ENCODE results near the gene PRELID1. TPM values are rescaled to one million over a fixed set of nuclear protein-coding genes. Genes with fewer than 3 reads are reported as not detected.
"Not testable (repeated sequence)": the region's sequence is repeated elsewhere in the genome, so short reads cannot be mapped to it uniquely, and the experiment has no call there.

PRELID1 gene
- total RNA-seq, 1 experiment from 2014 or later: 112 TPM

- Histone ChIP-seq H4K20me1 (ENCODE audit: insufficient read depth, low read depth, low read length) (peaks cover 26% of the 10 kb centered on the region), H3K79me2 (ENCODE audit: low read length) (peaks cover 36% of the 10 kb centered on the region), H3K9me3 (ENCODE audit: low read length) (no peaks in the 10 kb centered on the region), H3K27me3 (ENCODE audit: low read length) (no peaks in the 10 kb centered on the region), H3K36me3 (ENCODE audit: insufficient read depth, low read length) (peaks cover 19% of the 10 kb centered on the region; the same call in 1 of the 2 replicates), H3K9me2 (replicated peaks; ENCODE audit: insufficient read depth, low read length) (no peaks in the 10 kb centered on the region), H3K4me3 (ENCODE audit: low read length) (peak overlapping the region; percentile 86; the same call in 1 of the 2 replicates), H3K9ac (ENCODE audit: low read length) (peak overlapping the region; percentile 83; the same call in 1 of the 2 replicates), H3K4me2 (ENCODE audit: low read depth, low read length, poor library complexity, severe bottlenecking) (peak overlapping the region; percentile 97), H3K4me1 (ENCODE audit: low read length) (peaks cover 73% of the 10 kb centered on the region), H3K27ac (ENCODE audit: low read length) (peak overlapping the region; percentile 1; the same call in 1 of the 2 replicates), H2AFZ (ENCODE audit: low read length) (no peak overlapping the region)
- DNase-seq: no peak
These were observed 2.0 kb upstream of the PRELID1 start for GRCh38 chr5:177301503-177302165.

GRCh38 chr5:177302354-177303110, 1.1 kb upstream of the PRELID1 start:
- Histone ChIP-seq H3K79me2 (ENCODE audit: low read length) (peaks cover 36% of the 10 kb centered on the region), H3K27me3 (ENCODE audit: low read length) (no peaks in the 10 kb centered on the region), H3K36me3 (ENCODE audit: insufficient read depth, low read length) (peaks cover 19% of the 10 kb centered on the region; the same call in 1 of the 2 replicates), H3K4me3 (ENCODE audit: low read length) (peak overlapping the region; percentile 86), H3K9ac (ENCODE audit: low read length) (peak overlapping the region; percentile 83), H3K9me2 (replicated peaks; ENCODE audit: insufficient read depth, low read length) (no peaks in the 10 kb centered on the region), H2AFZ (ENCODE audit: low read length) (no peak overlapping the region), H3K4me2 (ENCODE audit: low read depth, low read length, poor library complexity, severe bottlenecking) (peak overlapping the region; percentile 97), H3K9me3 (ENCODE audit: low read length) (no peaks in the 10 kb centered on the region), H3K4me1 (ENCODE audit: low read length) (peaks cover 64% of the 10 kb centered on the region), H3K27ac (ENCODE audit: low read length) (no peak overlapping the region; the same call in 1 of the 2 replicates), H4K20me1 (ENCODE audit: insufficient read depth, low read depth, low read length) (peaks cover 26% of the 10 kb centered on the region)
- peak; percentile 53 for DNase-seq

- Histone ChIP-seq H3K27ac (ENCODE audit: low read length) (peak overlapping the region; percentile 18; the same call in 1 of the 2 replicates), H4K20me1 (ENCODE audit: insufficient read depth, low read depth, low read length) (peaks cover 16% of the 10 kb centered on the region), H2AFZ (ENCODE audit: low read length) (no peak overlapping the region), H3K9ac (ENCODE audit: low read length) (peak overlapping the region; percentile 83), H3K27me3 (ENCODE audit: low read length) (no peaks in the 10 kb centered on the region), H3K4me3 (ENCODE audit: low read length) (peak overlapping the region; percentile 86), H3K9me2 (replicated peaks; ENCODE audit: insufficient read depth, low read length) (no peaks in the 10 kb centered on the region), H3K36me3 (ENCODE audit: insufficient read depth, low read length) (peaks cover 13% of the 10 kb centered on the region; the same call in 1 of the 2 replicates), H3K79me2 (ENCODE audit: low read length) (peaks cover 30% of the 10 kb centered on the region), H3K9me3 (ENCODE audit: low read length) (no peaks in the 10 kb centered on the region), H3K4me2 (ENCODE audit: low read depth, low read length, poor library complexity, severe bottlenecking) (peak overlapping the region; percentile 97), H3K4me1 (ENCODE audit: low read length) (peaks cover 50% of the 10 kb centered on the region)
- no peak for DNase-seq
These were observed 359 bp downstream of the PRELID1 start for GRCh38 chr5:177303925-177304391.

GRCh38 chr5:177304392-177305119, 957 bp downstream of the PRELID1 start:
- H3K4me1 ChIP-seq (ENCODE audit: low read length): peaks cover 45% of the 10 kb centered on the region
- H3K79me2 ChIP-seq (ENCODE audit: low read length): peaks cover 30% of the 10 kb centered on the region
- H2AFZ ChIP-seq (ENCODE audit: low read length): no peak overlapping the region
- peak overlapping the region; percentile 18; the same call in 1 of the 2 replicates for H3K27ac ChIP-seq (ENCODE audit: low read length)
- H4K20me1 ChIP-seq (ENCODE audit: insufficient read depth, low read depth, low read length): peaks cover 12% of the 10 kb centered on the region
- H3K9me2 ChIP-seq (replicated peaks; ENCODE audit: insufficient read depth, low read length): no peaks in the 10 kb centered on the region
- peak overlapping the region; percentile 83 for H3K9ac ChIP-seq (ENCODE audit: low read length)
- no peaks in the 10 kb centered on the region for H3K9me3 ChIP-seq (ENCODE audit: low read length)
- DNase-seq: peak; percentile 56
- H3K36me3 ChIP-seq (ENCODE audit: insufficient read depth, low read length): peaks cover 13% of the 10 kb centered on the region; the same call in 1 of the 2 replicates
- no peaks in the 10 kb centered on the region for H3K27me3 ChIP-seq (ENCODE audit: low read length)
- H3K4me2 ChIP-seq (ENCODE audit: low read depth, low read length, poor library complexity, severe bottlenecking): peak overlapping the region; percentile 97
- peak overlapping the region; percentile 86 for H3K4me3 ChIP-seq (ENCODE audit: low read length)

- not testable (repeated sequence) for H3K36me3 ChIP-seq (ENCODE audit: insufficient read depth, low read length); H3K27ac ChIP-seq (ENCODE audit: low read length); H3K9me3 ChIP-seq (ENCODE audit: low read length); H3K4me3 ChIP-seq (ENCODE audit: low read length); DNase-seq; H3K4me2 ChIP-seq (ENCODE audit: low read depth, low read length, poor library complexity, severe bottlenecking); H3K27me3 ChIP-seq (ENCODE audit: low read length); H3K9me2 ChIP-seq (replicated peaks; ENCODE audit: insufficient read depth, low read length); H2AFZ ChIP-seq (ENCODE audit: low read length); H3K9ac ChIP-seq (ENCODE audit: low read length)
- peaks cover 46% of the 10 kb centered on the region for H3K4me1 ChIP-seq (ENCODE audit: low read length)
- peaks cover 30% of the 10 kb centered on the region for H3K79me2 ChIP-seq (ENCODE audit: low read length)
- H4K20me1 ChIP-seq (ENCODE audit: insufficient read depth, low read depth, low read length): peaks cover 22% of the 10 kb centered on the region
These were observed 2.6 kb downstream of the PRELID1 start for GRCh38 chr5:177306103-177306640.

- H4K20me1 ChIP-seq (ENCODE audit: insufficient read depth, low read depth, low read length): peaks cover 22% of the 10 kb centered on the region
- peaks cover 30% of the 10 kb centered on the region for H3K79me2 ChIP-seq (ENCODE audit: low read length)
These were observed 3.3 kb downstream of the PRELID1 start for GRCh38 chr5:177306674-177307543.

More at GRCh38 chr5:177306674-177307543, 3.3 kb downstream of the PRELID1 start:
- Histone ChIP-seq H3K9me3 (ENCODE audit: low read length) (no peaks in the 10 kb centered on the region), H3K9ac (ENCODE audit: low read length) (no peak overlapping the region), H3K27ac (ENCODE audit: low read length) (no peak overlapping the region), H3K9me2 (replicated peaks; ENCODE audit: insufficient read depth, low read length) (no peaks in the 10 kb centered on the region), H3K4me1 (ENCODE audit: low read length) (peaks cover 45% of the 10 kb centered on the region), H2AFZ (ENCODE audit: low read length) (no peak overlapping the region), H3K27me3 (ENCODE audit: low read length) (no peaks in the 10 kb centered on the region), H3K4me3 (ENCODE audit: low read length) (no peak overlapping the region), H3K36me3 (ENCODE audit: insufficient read depth, low read length) (peaks cover 10% of the 10 kb centered on the region; the same call in 1 of the 2 replicates), H3K4me2 (ENCODE audit: low read depth, low read length, poor library complexity, severe bottlenecking) (no peak overlapping the region)
- DNase-seq: no peak
